HG03469 (cell line): ENCODE results near the gene IZUMO4.
"Not testable (repeated sequence)": the region's sequence is repeated elsewhere in the genome, so short reads cannot be mapped to it uniquely, and the experiment has no call there.

Experiments
- ATAC-seq: cut with Tn5 transposase; IDR thresholded peaks from one replicate; pipeline ENCODE4 v1.9.1; 2021; ENCODE audit warnings: mild to moderate bottlenecking, moderate library complexity, moderate number of reproducible peaks; ENCODE audit not compliant: unreplicated experiment

The IZUMO4 gene

GRCh38 chr19:2122251-2122650, 25.5 kb downstream of the IZUMO4 start:
- ATAC-seq, result no peak

DNA sequence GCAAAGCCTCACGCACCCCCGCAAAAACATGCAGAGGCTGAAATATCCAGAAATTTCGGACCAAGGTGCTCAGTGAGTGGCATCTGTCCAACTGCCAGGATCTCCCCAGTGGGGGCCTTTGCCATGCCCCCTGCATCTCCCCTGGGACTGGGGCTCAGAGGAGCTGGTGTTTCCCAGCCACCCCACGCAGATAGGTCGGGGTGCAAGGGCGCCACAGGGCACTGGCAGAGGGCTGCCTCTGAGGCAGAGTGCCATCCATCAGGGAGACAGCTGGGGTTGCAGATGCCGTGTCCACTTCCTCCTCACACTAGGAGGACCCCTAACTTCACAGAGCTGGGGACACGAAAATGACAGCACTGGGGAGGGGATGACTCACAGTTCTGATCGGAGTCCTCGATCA, 26.3 kb downstream of the IZUMO4 start:
- ATAC-seq, result no peak

GRCh38 chr19:2123682-2124387, 27.1 kb downstream of the IZUMO4 start:
- no peak for ATAC-seq

DNA sequence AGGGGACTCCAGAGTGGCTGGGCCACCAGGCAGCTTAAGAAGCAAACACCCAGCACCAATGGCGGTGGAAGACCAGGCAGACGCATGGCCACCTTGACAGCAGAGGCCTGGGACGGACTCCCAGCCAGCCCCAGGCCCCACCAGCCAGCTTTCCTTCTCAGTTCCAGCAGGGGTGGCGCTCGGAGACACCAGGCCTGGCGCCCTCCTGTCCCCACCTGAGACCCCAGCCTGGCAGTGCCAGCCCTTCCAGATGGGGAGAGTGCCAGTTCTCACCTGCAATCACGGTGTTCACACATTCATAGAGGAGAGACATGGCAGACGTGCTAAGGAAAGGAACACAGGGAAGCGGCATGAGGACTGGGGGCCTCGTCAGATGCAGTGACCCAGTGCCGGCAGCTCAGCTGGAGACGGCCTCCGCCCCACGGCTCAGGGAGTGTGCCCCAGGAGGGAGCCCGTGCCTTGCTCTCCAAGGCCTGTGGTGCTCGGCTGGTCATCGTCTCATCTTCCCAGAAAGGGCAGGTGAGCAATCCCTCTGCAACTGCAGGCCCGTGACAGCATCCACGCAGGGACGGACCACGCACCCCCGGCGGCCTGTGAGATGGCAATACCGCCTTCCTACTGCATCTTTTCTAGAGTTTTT, 30.3 kb downstream of the IZUMO4 start:
- no peak for ATAC-seq

- no peak for ATAC-seq
These were observed 31.0 kb downstream of the IZUMO4 start for GRCh38 chr19:2127758-2128157.

DNA sequence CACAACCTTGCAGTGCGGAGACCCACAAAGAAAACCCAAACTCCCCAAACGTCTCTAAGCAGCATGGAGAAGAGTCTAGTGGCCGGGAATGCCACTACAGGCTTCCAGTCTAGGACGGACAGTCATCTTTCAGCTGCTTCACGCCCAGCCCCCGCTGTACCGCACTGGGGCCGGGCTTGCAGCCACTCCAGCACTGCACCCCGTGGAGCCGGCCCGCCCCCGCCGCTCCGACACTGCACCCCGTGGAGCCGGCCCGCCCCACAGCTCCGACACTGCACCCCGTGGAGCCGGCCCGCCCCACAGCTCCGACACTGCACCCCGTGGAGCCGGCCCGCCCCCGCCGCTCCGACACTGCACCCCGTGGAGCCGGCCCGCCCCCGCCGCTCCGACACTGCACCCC, 31.5 kb downstream of the IZUMO4 start:
- ATAC-seq, result not testable (repeated sequence)

DNA sequence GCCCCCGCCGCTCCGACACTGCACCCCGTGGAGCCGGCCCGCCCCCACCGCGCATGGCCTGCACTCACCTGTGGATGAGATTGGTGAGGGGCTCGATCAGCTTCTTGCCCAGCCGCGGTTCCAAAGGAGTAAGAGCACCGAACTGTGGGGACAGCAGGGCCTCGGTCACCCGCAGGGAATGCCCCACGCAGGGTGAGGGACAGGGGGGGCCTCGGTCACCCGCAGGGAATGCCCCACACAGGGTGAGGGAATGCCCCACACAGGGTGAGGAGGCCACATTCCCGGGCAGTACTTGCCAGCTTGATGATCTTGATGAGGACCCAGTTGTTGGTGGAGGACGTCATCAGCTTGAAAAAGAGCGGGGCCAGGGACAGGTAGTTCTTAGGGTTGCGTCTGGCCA, 32.3 kb downstream of the IZUMO4 start:
- ATAC-seq, result no peak

DNA sequence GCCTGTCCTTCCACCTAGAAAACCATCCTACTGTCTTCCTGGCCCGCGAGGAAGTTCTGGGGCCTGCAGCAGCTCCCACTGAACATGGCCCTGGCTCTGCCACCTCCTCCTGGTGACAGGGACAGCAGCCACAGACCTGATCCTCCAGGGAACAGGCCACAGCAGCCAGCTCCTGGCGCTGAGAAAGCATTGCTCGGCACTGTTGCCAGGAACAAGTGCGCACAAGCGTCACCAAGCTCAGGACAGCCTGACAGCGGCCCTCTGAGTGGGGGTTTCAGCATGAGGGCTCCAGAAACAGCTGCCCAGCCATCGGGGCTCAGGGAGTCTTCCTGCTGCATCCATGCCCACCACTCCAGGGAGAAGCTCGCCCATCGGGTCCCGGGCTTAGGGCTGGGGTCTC, 32.8 kb downstream of the IZUMO4 start:
- ATAC-seq, result no peak

DNA sequence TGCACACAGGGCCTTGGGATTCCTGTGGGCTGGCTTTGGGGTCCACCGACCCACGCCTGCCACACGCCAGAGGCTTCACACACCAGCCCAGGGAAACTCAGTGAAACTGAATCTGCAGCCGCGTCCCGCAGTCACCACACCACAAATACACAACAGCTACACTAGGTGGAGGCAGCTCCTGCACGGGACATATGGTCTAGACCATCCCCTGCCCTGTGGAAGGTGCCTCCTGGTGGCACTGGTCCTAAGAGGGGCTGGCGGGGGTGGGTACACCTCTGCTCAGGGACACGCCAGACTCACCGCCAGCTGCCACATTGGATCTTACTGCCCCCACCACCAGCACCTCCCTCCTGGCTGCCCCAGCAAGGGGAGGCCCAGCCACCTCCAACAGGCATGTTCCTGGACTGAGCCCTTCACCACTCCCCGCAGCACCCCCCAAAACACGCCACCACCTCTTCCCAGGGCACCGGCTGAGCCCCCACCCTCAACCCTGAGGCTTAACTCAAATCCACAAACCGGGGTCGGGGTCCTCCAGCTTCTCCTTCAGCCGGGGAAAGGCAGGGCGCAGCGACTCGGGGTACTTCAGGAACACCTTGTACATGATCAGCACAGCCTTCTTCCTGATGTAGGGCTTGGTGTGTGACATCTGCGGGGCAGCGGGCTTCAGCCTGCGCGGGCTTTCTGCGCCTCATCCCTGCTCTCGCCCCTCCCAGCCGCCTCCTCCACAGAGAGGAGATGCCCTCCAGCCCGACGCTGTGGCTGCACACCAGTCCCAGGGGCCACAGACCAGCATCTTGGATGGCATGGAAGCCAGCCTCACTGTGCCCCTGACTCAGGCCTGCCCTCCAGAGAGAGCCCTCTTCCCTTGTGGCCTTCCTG, 33.4 kb downstream of the IZUMO4 start:
- no peak for ATAC-seq

DNA sequence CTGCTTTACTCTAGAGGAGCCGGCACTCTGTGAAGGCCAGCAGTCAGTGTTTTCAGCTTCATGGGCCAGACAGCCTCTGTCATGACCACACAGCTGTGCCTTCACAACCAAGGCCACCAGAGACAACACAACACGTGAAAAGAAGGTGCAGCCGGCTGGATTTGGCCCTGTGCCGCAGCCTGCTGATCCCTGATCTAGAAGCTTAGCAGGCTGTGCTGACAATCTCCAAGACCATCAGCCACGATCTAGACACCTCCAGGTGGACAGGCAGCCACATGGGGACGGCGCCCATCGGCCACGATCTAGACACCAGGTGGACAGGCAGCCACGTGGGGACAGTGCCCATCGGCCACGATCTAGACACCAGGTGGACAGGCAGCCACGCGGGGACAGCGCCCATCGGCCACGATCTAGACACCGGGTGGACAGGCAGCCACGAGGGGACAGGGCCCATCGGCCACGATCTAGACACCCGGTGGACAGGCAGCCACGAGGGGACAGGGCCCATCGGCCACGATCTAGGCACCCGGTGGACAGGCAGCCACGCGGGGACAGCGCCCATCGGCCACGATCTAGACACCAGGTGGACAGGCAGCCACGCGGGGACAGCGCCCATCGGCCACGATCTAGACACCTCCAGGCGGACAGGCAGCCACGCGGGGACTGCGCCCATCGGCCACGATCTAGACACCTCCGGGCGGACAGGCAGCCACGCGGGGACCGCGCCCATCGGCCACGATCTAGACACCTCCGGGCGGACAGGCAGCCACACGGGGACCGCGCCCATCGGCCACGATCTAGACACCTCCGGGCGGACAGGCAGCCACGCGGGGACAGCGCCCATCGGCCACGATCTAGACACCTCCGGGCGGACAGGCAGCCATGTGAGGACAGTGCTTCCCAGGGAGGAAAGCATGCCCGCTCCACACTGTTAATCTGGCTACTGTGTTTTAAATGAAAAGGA, 34.6 kb downstream of the IZUMO4 start:
- not testable (repeated sequence) for ATAC-seq

DNA sequence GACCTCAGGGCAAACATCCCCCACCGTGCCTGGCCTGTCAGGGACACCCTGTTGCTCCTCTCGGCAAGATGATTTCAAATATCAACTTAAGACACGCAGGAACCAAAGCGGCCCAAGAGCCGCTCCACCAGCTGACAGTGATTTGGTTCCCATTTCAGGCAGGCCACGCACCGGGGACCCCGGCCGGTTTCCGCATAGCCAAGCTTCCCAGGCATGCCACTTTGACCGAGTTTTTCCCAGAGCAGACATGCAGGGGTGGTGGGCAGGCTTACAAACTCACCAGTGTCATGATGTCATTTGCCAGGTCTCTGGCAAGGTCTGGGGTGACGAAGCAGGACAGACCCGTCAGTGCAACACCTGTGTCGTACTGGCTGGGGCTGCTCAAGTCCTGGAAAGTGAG, 35.5 kb downstream of the IZUMO4 start:
- ATAC-seq, result no peak

- no peak for ATAC-seq
These were observed 36.2 kb downstream of the IZUMO4 start for GRCh38 chr19:2132731-2133490.

GRCh38 chr19:2135474-2136402, 39.0 kb downstream of the IZUMO4 start:
- ATAC-seq, result no peak

DNA sequence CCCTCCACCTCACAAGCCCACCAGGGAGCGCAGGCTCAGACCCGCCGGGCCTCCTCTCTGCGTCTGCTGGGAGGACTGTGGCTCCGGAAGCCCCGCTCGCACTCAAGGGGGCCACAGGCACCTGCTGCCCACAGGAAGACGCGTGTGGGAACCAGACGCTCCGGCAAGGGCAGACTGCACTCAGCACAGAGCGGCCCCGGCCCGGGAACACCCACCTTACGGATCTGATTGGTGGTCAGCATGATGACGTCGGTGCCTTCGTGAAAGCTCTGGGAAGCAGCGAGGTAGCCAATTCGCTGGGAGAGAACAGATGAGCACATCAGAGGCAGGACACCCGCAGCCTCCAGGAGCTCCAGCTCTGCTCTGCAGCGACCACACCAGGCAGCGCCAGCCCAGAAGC, 40.1 kb downstream of the IZUMO4 start:
- ATAC-seq, result no peak

DNA sequence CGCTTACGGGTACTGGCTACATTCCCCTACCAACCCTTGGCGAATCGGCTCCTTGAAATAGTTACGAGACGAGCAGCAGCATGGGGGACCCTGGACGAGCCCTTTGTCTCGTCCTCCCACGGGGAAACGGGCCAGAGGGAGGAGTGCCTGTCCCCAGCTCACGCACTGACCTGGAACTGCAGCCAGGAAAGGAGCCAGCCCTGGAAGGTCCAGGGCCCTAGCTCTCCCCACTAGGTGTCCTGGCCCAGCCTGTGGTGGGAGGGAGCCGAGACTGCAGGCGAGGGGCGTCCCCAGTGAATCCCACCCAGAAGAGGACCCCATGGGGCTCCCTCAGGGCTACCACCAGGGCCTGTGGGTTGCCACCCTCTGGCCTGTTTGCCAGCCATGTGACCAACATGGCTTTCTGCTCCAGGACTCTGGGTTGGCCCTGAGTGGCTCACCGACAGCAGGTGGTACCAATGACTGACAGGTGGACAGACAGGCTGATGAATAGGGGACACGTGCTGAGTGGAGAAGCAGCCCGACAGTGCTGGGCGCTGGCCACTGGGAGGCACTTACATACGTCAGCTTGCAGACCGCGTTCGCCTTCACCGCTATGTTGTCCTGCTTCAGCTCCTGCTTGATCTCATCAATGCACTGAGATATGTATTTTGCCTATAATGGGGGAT, 41.5 kb downstream of the IZUMO4 start:
- no peak for ATAC-seq

- ATAC-seq, result no peak
These were observed 42.8 kb downstream of the IZUMO4 start for GRCh38 chr19:2139385-2140137.

DNA sequence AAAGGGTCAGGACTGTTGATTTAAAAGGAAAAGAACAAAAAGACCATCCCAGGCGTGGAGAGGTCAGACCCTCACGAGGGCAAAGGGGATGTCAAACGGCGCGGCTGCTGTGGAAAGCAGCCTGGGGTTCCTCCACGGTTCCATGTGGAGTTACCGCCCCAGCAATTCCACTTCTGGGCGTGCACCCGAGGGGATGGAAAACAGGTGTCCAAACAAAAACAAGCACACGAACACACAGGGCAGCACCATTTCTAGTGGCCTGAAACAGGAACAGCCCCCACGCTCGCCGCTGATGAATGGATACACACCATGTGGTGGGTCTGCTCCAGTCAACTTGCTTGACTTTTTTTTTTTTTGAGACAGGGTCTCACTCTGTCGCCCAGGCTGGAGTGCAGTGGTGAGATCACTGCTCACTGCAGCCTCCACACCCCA, 43.4 kb downstream of the IZUMO4 start:
- no peak for ATAC-seq
